Skin of body (tissue), 2 donors: ENCODE measurements around the gene RHO. TPM values are rescaled to one million over a fixed set of nuclear protein-coding genes. Genes with fewer than 3 reads are reported as not detected.

Experiments used
- DNase-seq: peaks from one replicate; lab custom pipeline; 2025; lab: John Stamatoyannopoulos, UW
- total RNA-seq: library from RNA; depleted of rRNA; stranded (reverse); fragments of >200 nt; gene quantifications from one replicate; pipeline ENCODE4 v1.2.3, GENCODE V29; 2014

Gene RHO
- total RNA-seq, 1 donor from 2014 or later: not detected

DNA sequence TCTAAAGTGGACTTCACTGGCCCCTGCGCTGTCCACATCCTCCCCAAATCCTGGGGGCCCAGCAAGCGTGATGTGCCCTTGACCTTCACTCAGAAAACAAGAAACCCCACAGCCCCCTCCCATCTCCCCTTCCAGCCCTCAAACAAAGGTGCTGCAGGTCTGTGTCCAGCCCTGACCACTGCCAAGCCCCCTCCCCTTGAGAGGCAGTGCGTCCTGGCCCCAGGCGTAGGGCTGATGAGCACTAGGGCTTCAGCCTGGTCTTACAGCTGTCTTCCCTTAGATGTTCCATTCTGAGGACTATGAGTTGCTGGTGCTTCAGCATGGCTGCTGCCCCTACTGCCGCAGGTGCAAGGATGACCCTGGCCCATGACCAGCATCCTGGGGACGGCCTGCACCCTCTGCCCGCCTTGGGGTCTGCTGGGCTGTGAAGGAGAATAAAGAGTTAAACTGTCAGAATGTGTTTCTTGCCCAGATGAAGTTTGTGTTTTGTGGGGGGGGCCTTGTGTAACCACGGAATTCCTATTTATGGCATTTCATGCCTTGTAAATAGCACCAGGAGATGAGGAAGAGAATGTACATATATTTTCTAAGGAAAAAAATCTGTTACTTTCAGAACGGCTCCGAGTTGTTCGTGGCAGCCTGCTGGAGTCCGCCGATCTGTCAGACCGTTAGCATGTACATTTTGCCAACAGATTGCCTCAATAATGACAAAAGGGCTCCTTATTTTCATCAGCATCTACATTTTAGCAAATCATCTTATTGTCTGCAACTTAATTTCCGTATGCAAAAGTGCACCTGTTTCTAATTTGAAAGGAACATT is 8.3 kb upstream of the RHO start:
- DNase-seq: peak; percentile 45

DNA sequence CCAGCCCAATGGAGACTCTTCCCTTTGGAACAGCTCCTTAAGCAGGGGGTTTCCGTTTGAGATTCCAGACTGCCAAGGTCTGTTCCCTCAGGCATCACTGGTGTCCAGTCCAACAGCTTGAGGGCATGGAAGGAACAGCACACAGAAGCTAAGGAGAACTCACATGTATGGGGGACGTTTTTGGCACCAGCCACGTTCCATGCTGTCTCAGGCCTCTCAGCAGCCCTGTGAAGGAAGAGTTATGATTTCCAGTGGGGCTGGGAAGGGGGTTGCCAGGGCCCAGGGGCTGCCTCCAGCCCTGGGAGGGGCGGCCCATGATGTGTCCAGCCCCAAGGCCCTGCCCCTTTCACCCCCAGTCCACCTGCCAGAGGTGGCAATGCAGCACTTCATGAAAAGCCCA is 7.5 kb upstream of the RHO start:
- DNase-seq: no peak

DNA sequence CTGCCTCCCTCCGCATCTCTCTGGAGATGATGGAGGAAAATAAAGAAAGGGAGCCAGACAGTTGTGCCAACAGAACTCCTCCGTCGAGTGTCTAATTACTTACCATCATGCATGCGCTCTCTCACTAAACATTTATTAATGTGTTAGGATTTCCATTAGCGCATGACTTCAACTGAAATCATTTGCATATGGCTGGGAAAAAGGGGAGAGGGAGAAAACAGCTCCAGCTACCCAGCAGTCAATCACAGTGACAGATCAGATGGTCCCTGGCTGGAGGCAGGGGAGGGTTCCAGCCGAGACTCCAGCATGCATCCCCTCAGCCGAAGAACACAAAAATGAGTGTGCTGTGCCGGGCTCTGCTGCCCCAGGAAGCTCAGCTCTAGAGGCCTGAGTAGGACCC is 6.8 kb upstream of the RHO start:
- DNase-seq: peak; percentile 89

- DNase-seq: no peak
Measured at GRCh38 chr3:129522953-129523352, 5.5 kb upstream of the RHO start.

DNA sequence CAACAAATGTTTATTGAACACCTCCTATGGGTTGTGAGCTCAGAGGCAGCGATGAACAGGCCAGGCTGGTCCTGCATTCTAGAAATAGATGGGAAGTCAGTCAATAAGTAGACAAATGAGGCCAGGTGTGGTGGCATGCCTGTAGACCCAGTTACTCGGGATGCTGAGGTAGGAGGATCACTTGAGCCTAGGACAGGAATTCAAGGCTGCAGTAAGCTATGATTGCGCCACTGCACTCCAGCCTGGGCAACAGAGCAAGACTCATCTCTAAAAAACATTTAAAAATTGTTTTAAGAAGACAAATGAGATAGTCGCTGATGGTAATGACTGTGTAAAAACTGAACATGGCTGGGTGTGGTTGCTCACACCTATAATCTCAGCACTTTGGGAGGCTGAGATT is 4.4 kb upstream of the RHO start:
- DNase-seq: no peak

- no peak for DNase-seq
Measured at GRCh38 chr3:129525341-129525968, 3.0 kb upstream of the RHO start.

GRCh38 chr3:129526121-129526900 is 2.1 kb upstream of the RHO start:
- DNase-seq: no peak

- no peak for DNase-seq
Measured at GRCh38 chr3:129527262-129527661, 1.2 kb upstream of the RHO start.

DNA sequence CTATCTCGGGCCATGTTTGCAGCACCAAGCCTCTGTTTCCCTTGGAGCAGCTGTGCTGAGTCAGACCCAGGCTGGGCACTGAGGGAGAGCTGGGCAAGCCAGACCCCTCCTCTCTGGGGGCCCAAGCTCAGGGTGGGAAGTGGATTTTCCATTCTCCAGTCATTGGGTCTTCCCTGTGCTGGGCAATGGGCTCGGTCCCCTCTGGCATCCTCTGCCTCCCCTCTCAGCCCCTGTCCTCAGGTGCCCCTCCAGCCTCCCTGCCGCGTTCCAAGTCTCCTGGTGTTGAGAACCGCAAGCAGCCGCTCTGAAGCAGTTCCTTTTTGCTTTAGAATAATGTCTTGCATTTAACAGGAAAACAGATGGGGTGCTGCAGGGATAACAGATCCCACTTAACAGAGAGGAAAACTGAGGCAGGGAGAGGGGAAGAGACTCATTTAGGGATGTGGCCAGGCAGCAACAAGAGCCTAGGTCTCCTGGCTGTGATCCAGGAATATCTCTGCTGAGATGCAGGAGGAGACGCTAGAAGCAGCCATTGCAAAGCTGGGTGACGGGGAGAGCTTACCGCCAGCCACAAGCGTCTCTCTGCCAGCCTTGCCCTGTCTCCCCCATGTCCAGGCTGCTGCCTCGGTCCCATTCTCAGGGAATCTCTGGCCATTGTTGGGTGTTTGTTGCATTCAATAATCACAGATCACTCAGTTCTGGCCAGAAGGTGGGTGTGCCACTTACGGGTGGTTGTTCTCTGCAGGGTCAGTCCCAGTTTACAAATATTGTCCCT is 1.2 kb downstream of the RHO start:
- peak; percentile 22 for DNase-seq

- DNase-seq: no peak
Measured at GRCh38 chr3:129530251-129530791, 1.9 kb downstream of the RHO start.

DNA sequence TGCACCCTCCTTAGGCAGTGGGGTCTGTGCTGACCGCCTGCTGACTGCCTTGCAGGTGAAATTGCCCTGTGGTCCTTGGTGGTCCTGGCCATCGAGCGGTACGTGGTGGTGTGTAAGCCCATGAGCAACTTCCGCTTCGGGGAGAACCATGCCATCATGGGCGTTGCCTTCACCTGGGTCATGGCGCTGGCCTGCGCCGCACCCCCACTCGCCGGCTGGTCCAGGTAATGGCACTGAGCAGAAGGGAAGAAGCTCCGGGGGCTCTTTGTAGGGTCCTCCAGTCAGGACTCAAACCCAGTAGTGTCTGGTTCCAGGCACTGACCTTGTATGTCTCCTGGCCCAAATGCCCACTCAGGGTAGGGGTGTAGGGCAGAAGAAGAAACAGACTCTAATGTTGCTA is 2.4 kb downstream of the RHO start:
- no peak for DNase-seq

DNA sequence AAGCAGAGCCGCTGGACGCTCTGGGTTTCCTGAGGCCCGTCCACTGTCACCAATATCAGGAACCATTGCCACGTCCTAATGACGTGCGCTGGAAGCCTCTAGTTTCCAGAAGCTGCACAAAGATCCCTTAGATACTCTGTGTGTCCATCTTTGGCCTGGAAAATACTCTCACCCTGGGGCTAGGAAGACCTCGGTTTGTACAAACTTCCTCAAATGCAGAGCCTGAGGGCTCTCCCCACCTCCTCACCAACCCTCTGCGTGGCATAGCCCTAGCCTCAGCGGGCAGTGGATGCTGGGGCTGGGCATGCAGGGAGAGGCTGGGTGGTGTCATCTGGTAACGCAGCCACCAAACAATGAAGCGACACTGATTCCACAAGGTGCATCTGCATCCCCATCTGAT is 3.3 kb downstream of the RHO start:
- no peak for DNase-seq

DNA sequence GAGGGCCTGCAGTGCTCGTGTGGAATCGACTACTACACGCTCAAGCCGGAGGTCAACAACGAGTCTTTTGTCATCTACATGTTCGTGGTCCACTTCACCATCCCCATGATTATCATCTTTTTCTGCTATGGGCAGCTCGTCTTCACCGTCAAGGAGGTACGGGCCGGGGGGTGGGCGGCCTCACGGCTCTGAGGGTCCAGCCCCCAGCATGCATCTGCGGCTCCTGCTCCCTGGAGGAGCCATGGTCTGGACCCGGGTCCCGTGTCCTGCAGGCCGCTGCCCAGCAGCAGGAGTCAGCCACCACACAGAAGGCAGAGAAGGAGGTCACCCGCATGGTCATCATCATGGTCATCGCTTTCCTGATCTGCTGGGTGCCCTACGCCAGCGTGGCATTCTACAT is 3.8 kb downstream of the RHO start:
- no peak for DNase-seq

DNA sequence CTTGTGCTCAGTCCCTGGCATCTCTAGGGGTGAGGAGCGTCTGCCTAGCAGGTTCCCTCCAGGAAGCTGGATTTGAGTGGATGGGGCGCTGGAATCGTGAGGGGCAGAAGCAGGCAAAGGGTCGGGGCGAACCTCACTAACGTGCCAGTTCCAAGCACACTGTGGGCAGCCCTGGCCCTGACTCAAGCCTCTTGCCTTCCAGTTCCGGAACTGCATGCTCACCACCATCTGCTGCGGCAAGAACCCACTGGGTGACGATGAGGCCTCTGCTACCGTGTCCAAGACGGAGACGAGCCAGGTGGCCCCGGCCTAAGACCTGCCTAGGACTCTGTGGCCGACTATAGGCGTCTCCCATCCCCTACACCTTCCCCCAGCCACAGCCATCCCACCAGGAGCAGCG is 5.0 kb downstream of the RHO start:
- DNase-seq: no peak

GRCh38 chr3:129534428-129535027 is 6.1 kb downstream of the RHO start:
- no peak for DNase-seq

DNA sequence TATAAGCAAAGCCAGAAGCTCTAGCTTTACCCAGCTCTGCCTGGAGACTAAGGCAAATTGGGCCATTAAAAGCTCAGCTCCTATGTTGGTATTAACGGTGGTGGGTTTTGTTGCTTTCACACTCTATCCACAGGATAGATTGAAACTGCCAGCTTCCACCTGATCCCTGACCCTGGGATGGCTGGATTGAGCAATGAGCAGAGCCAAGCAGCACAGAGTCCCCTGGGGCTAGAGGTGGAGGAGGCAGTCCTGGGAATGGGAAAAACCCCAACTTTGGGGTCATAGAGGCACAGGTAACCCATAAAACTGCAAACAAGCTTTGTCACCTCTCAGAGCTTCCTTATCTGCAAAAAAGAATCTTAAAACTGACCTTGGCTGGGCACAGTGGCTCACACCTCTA is 6.6 kb downstream of the RHO start:
- DNase-seq: no peak

GRCh38 chr3:129536374-129536667 is 7.9 kb downstream of the RHO start:
- DNase-seq: no peak

DNA sequence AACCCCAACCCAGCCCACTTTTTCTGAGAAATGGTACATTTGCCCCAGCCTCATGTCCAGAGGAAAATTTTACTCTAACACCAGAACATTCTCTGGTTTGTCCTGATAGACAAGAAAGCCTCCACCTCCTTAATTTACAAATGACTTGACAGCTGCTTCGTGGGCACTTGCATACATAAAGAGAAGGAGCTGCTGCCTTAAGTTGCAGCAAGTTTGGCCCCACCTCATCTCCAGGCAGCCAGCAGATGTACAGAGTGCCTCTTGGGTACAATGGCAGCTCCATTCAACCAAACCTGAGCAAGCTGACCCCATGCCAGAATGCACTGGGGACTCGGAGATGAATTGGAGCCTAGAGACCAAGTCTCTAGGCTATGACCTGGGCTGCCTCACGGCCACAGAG is 8.4 kb downstream of the RHO start:
- no peak for DNase-seq

GRCh38 chr3:129539206-129539605 is 10.8 kb downstream of the RHO start:
- DNase-seq: no peak

DNA sequence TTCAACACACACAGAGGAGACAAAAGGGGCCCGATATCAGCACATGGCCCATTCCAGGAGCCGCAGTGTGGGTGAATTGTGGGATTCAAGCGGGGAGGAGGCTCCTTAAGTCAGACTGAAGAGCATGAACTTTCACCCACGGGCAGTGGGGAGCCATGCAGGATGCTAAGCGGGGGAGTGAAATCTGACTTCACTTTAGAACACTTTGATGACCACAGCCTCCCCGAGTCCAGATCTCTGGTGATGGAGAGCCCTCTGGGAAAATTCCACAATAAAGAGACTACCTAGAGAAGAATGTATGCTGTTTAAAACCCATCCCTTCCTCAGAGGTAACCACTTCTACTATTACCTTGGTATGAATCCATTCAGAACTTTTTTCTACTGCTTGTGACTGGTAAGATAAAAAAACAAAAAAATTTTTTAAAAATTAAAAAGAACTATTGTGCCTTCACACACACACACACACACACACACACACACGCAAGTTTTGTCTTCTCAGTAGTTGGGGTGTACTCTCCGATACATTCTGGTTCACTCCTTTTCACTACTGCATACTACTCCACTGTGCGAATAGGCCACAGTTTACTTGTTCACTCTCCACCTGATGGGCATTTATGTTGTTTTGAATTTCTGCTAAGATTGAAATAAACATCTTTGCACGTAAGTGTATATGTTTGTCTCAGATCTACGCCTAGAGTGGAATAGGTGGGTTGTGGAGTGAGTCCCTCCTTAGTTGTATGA is 12.5 kb downstream of the RHO start:
- no peak for DNase-seq
